HepG2 (cell line): ENCODE data around the gene GALNT17. TPM values are rescaled to one million over a fixed set of nuclear protein-coding genes. Genes with fewer than 3 reads are reported as not detected.

Experiments used
- ATAC-seq: fragments of 200-7000 bp; cut with Tn5 transposase; 3 replicates; pipeline ENCODE4 v1.9.1; 2020; ENCODE audit warnings: mild to moderate bottlenecking, moderate library complexity
- BruUV-seq: library from RNA; stranded (reverse); fragments of 400-500 nt; replicated peaks from 2 replicates; lab custom pipeline; 2021; lab: Mats Ljungman, UMichigan
- CTCF ChIA-PET: fragments of 300-600 bp; formaldehyde crosslinking; extraction: SDS; loops from one replicate; lab custom pipeline; 2021; ENCODE audit warnings: low total read pairs, inconsistent platforms, low intra/inter-chr PET ratio; lab: Yijun Ruan, JAX
- POLR2A ChIA-PET: fragments of 350-600 bp; sonication (Branson Sonifier 250); formaldehyde crosslinking; loops from one replicate; lab custom pipeline; 2020; ENCODE audit warnings: antibody characterized with exemption, inconsistent platforms; lab: Yijun Ruan, JAX
- DNase-seq: peaks from one replicate; pipeline ENCODE4 v3.0.0-alpha.2; 2015; ENCODE audit warnings: low spot score
- FAIRE-seq: peaks from 3 replicates; lab custom pipeline; 2011; peaks lifted over from hg19 to GRCh38; lab: Jason Lieb, UNC
- H2AFZ ChIP-seq: one replicate; pipeline ENCODE4 v1.6.1; 2011; ENCODE audit warnings: low read length, inconsistent platforms
- H3K27ac ChIP-seq: fragments of 300-600 bp; 3 replicates; pipeline ENCODE4 v1.8.0; 2011; ENCODE audit warnings: mixed run types, mild to moderate bottlenecking, mixed read lengths, low read length, inconsistent platforms; ENCODE audit not compliant: insufficient read depth; ENCODE audit errors: extremely low read length
- H3K27me3 ChIP-seq, 2 experiments: fragments of 200-600 bp in 1 of 2; 2 replicates in 1 of 2; 3 replicates in 1 of 2; pipeline versions ENCODE4 v1.6.0 to v1.8.0; 2011; ENCODE audit warnings: low read length in 2 of 2, mild to moderate bottlenecking in 2 of 2, moderate library complexity in 2 of 2, inconsistent platforms in 1 of 2; ENCODE audit not compliant: insufficient read depth in 2 of 2, control insufficient read depth in 1 of 2
- H3K36me3 ChIP-seq, 2 experiments: fragments of 200-600 bp in 1 of 2; replicated peaks in 1 of 2; 2 replicates in 1 of 2; 3 replicates in 1 of 2; pipeline versions ENCODE4 v1.5.1 to v1.8.0; 2011; ENCODE audit warnings: low read length in 2 of 2, inconsistent platforms in 1 of 2; ENCODE audit not compliant: insufficient read depth in 2 of 2, control insufficient read depth in 1 of 2
- H3K4me1 ChIP-seq: 2 replicates; pipeline ENCODE4 v1.5.1; 2012; ENCODE audit warnings: low read length, inconsistent platforms; ENCODE audit not compliant: insufficient read depth
- H3K4me2 ChIP-seq: 2 replicates; pipeline ENCODE4 v1.6.0; 2011; ENCODE audit warnings: low read depth, low read length, inconsistent platforms
- H3K4me3 ChIP-seq, 3 experiments: fragments of 200-600 bp in 1 of 3; sonication (generic), shearing (Covaris generic) in 1 of 3; replicated peaks in 1 of 3; 2 replicates each; pipeline ENCODE4 v1.5.1; 2011 to 2016; ENCODE audit warnings: low read length in 3 of 3, inconsistent platforms in 2 of 3, low read depth in 2 of 3, mild to moderate bottlenecking in 2 of 3, control low read depth in 1 of 3, mixed read lengths in 1 of 3; ENCODE audit not compliant: insufficient read depth in 1 of 3
- H3K79me2 ChIP-seq: one replicate; pipeline ENCODE4 v1.6.1; 2011; ENCODE audit warnings: low read length, inconsistent platforms; ENCODE audit not compliant: insufficient read depth
- H3K9ac ChIP-seq: 2 replicates; pipeline ENCODE4 v1.6.0; 2011; ENCODE audit warnings: mild to moderate bottlenecking, low read depth, low read length, inconsistent platforms; ENCODE audit not compliant: insufficient read depth
- H3K9me3 ChIP-seq: 2 replicates; pipeline ENCODE4 v1.5.1; 2012; ENCODE audit warnings: mild to moderate bottlenecking, low read length
- H4K20me1 ChIP-seq: 2 replicates; pipeline ENCODE4 v1.6.0; 2011; ENCODE audit warnings: inconsistent platforms, mild to moderate bottlenecking, low read length, moderate library complexity; ENCODE audit not compliant: insufficient read depth
- HMG20A ChIP-seq: IDR thresholded peaks from 2 replicates; pipeline ENCODE4 v1.6.1; 2016; ENCODE audit warnings: borderline replicate concordance
- HOXA9 ChIP-seq: sonication (generic); formaldehyde crosslinking; IDR thresholded peaks from 2 replicates; pipeline ENCODE4 v1.8.1; 2022; ENCODE audit warnings: missing genetic modification reagents, mild to moderate bottlenecking, moderate library complexity, borderline replicate concordance
- JUND ChIP-seq: sonication (generic); formaldehyde crosslinking; IDR thresholded peaks from 2 replicates; pipeline ENCODE4 v1.8.0; 2022; ENCODE audit warnings: mild to moderate bottlenecking, missing genetic modification reagents
- SMYD3 ChIP-seq: sonication (generic); formaldehyde crosslinking; IDR thresholded peaks from 2 replicates; pipeline ENCODE4 v1.8.1; 2023; ENCODE audit warnings: mild to moderate bottlenecking, missing genetic modification reagents
- ZBTB3 ChIP-seq: sonication (generic); formaldehyde crosslinking; IDR thresholded peaks from 2 replicates; pipeline ENCODE4 v1.4.0; 2020; ENCODE audit warnings: low read depth, mild to moderate bottlenecking, moderate library complexity, missing genetic modification reagents, borderline replicate concordance
- ZEB1 ChIP-seq: IDR thresholded peaks from 2 replicates; pipeline ENCODE4 v1.6.1; 2012; ENCODE audit warnings: mild to moderate bottlenecking, low read depth, inconsistent platforms; ENCODE audit not compliant: insufficient replicate concordance
- ZNF136 ChIP-seq: sonication (generic); formaldehyde crosslinking; IDR thresholded peaks from 2 replicates; pipeline ENCODE4 v1.8.1; 2022; ENCODE audit warnings: low read depth, mild to moderate bottlenecking, moderate library complexity, missing genetic modification reagents
- ZNF143 ChIP-seq: sonication (generic); formaldehyde crosslinking; IDR thresholded peaks from 2 replicates; pipeline ENCODE4 v1.4.0; 2020; ENCODE audit warnings: missing genetic modification reagents
- ZNF292 ChIP-seq: sonication (generic); formaldehyde crosslinking; IDR thresholded peaks from 2 replicates; pipeline ENCODE4 v1.8.1; 2022; ENCODE audit warnings: mild to moderate bottlenecking, low read depth, missing genetic modification reagents, borderline replicate concordance
- ZNF557 ChIP-seq: sonication (generic); formaldehyde crosslinking; IDR thresholded peaks from 2 replicates; pipeline ENCODE4 v1.4.0; 2020; ENCODE audit warnings: missing genetic modification reagents
- ZNF883 ChIP-seq: sonication (generic); formaldehyde crosslinking; IDR thresholded peaks from 2 replicates; pipeline ENCODE4 v1.5.1; 2020; ENCODE audit warnings: mild to moderate bottlenecking, missing genetic modification reagents; ENCODE audit errors: not compliant biosample characterization
- WGBS: methylation state at CpG from one replicate; pipeline ENCODE4 v1.1.6; 2017; ENCODE audit warnings: low lambda C conversion rate; 5-methylcytosine and 5-hydroxymethylcytosine counted together
- in situ Hi-C: cut with HindIII; loops from 2 replicates; pipeline ENCODE4 v1.10.0; 2017; ENCODE audit warnings: low pct_unique_long_range_greater_than_20kb; ENCODE audit not compliant: extremely low pct_ligation_motif_present
- intact Hi-C: fragments of 100-400 bp; cut with micrococcal nuclease; formaldehyde crosslinking; loops from one replicate; pipeline ENCODE4 v1.10.0; 2022; ENCODE audit not compliant: unreplicated experiment
- polyA plus RNA-seq, 8 experiments: library from polyadenylated mRNA; depleted of rRNA in 3 of 8; stranded (reverse) in 7 of 8; unstranded in 1 of 8; fragments of >200 nt; fragmentation: Illumina TruSeq in 4 of 8; extraction: Trizol in 4 of 8; gene quantifications; 2 replicates each; pipeline versions ENCODE4 v1.2.1 to v1.2.3, GENCODE V29; 2011 to 2016; ENCODE audit warnings: low read depth in 4 of 8, missing spikeins in 1 of 8, mixed read lengths in 1 of 8; ENCODE audit not compliant: insufficient read depth in 1 of 8
- total RNA-seq, 5 experiments: library from RNA; depleted of rRNA; stranded (reverse); fragments of >200 nt; fragmentation: Illumina TruSeq; extraction: Trizol; gene quantifications; 2 replicates each; pipeline ENCODE4 v1.2.3, GENCODE V29; 2016; ENCODE audit warnings: low read depth in 1 of 5
- TF ChIP-seq, protein P1 (sequence below): sonication (generic); formaldehyde crosslinking; IDR thresholded peaks from 2 replicates; pipeline ENCODE4 v1.4.0; 2020; ENCODE audit warnings: mild to moderate bottlenecking, low read depth, missing genetic modification reagents
- TF ChIP-seq, protein P2 (sequence below): IDR thresholded peaks from 2 replicates; pipeline ENCODE4 v1.6.1; 2016; ENCODE audit warnings: low read depth, control low read depth
- TF ChIP-seq, protein P3 (sequence below): fragments of 450-650 bp; IDR thresholded peaks from 2 replicates; pipeline ENCODE4 v1.6.1; 2017; ENCODE audit warnings: mild to moderate bottlenecking
- TF ChIP-seq, protein P4 (sequence below): conservative IDR thresholded peaks from 2 replicates; pipeline ENCODE4 v1.6.1; 2018; ENCODE audit warnings: missing genetic modification reagents

Gene GALNT17
- total and polyA plus RNA-seq, 2 of the 13 experiments (the other 11 are each of a cell fraction or from before 2014, with no cell fraction given), result not detected

DNA sequence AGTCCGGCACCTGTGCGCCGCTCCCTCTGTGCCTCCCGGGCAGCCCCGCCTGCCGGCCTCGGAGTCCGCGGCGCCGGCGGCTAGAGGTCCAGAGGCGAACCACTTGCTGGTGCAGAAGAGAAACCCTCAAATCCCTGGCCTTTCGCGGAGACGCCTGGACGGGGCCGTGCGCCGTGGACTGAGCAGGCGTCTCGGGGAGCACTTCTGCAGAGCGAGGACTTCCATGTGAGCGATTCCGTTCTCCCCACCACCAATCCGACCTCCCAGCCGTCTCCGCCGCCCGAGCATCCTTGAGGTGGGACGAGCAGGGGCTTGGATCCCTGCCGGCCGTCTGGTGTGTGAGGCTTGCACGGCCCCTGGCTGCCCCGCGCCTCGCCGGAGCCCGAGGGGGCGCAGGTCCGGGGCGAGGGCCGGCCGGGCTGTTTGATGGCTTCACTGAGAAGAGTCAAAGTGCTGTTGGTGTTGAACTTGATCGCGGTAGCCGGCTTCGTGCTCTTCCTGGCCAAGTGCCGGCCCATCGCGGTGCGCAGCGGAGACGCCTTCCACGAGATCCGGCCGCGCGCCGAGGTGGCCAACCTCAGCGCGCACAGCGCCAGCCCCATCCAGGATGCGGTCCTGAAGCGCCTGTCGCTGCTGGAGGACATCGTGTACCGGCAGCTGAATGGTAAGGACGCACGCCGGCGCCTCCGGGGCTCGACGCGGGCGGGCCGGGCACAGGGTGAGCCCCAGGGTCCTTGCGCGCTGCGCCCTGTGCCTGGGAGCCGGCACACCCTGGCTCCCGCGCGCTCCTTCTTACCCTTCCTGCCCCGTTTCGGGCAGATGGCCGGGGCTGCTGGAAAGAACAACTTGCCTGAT is 660 bp downstream of the GALNT17 start (continued):
- TF ChIP-seq ZNF557 (CRISPR knock-in tag) (no peak), SMYD3 (CRISPR knock-in tag) (no peak)

DNA sequence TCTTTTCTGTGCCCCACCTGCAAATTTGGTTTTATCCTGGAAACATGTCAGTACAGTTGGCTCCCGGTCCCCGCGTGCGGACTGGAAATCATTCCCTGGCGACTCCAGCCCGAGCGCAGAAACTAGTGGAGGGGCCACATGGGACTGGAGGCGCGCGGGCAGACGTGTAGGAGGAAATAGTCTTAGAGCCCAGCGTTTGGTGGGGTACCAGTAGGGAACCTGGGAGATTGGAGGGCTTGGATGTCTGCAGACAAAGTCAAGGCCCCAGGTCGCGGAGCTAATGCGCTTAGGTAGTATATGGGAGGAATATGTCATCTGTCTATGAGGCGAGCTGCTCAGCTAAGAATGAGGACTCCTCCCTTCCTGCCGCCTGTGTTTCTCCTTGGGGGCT is 1.3 kb downstream of the GALNT17 start:
- H3K27ac ChIP-seq, result no peak overlapping the region
- H3K36me3 ChIP-seq, result no peaks in the 10 kb centered on the region
- no peak for DNase-seq
- intact Hi-C loops (no loop called here), in situ Hi-C loops (no loop called here)
- no peaks in the 10 kb centered on the region for H4K20me1 ChIP-seq
- no peak for FAIRE-seq
- WGBS, result 33% methylated on average over 15 of the region's 17 CpGs
- TF ChIP-seq, protein P1, sequence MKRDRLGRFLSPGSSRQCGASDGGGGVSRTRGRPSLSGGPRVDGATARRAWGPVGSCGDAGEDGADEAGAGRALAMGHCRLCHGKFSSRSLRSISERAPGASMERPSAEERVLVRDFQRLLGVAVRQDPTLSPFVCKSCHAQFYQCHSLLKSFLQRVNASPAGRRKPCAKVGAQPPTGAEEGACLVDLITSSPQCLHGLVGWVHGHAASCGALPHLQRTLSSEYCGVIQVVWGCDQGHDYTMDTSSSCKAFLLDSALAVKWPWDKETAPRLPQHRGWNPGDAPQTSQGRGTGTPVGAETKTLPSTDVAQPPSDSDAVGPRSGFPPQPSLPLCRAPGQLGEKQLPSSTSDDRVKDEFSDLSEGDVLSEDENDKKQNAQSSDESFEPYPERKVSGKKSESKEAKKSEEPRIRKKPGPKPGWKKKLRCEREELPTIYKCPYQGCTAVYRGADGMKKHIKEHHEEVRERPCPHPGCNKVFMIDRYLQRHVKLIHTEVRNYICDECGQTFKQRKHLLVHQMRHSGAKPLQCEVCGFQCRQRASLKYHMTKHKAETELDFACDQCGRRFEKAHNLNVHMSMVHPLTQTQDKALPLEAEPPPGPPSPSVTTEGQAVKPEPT (CRISPR knock-in tag), result no peak
- TF ChIP-seq HMG20A (CRISPR knock-in tag) (no peak), ZNF292 (CRISPR knock-in tag) (no peak), ZEB1 (no peak), ZBTB3 (CRISPR knock-in tag) (no peak), JUND (no peak), ZNF883 (no peak), HOXA9 (CRISPR knock-in tag) (no peak), ZNF143 (CRISPR knock-in tag) (no peak), ZNF136 (no peak)
- TF ChIP-seq, protein P2, sequence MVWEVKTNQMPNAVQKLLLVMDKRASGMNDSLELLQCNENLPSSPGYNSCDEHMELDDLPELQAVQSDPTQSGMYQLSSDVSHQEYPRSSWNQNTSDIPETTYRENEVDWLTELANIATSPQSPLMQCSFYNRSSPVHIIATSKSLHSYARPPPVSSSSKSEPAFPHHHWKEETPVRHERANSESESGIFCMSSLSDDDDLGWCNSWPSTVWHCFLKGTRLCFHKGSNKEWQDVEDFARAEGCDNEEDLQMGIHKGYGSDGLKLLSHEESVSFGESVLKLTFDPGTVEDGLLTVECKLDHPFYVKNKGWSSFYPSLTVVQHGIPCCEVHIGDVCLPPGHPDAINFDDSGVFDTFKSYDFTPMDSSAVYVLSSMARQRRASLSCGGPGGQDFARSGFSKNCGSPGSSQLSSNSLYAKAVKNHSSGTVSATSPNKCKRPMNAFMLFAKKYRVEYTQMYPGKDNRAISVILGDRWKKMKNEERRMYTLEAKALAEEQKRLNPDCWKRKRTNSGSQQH, result no peak
- TF ChIP-seq, protein P3, sequence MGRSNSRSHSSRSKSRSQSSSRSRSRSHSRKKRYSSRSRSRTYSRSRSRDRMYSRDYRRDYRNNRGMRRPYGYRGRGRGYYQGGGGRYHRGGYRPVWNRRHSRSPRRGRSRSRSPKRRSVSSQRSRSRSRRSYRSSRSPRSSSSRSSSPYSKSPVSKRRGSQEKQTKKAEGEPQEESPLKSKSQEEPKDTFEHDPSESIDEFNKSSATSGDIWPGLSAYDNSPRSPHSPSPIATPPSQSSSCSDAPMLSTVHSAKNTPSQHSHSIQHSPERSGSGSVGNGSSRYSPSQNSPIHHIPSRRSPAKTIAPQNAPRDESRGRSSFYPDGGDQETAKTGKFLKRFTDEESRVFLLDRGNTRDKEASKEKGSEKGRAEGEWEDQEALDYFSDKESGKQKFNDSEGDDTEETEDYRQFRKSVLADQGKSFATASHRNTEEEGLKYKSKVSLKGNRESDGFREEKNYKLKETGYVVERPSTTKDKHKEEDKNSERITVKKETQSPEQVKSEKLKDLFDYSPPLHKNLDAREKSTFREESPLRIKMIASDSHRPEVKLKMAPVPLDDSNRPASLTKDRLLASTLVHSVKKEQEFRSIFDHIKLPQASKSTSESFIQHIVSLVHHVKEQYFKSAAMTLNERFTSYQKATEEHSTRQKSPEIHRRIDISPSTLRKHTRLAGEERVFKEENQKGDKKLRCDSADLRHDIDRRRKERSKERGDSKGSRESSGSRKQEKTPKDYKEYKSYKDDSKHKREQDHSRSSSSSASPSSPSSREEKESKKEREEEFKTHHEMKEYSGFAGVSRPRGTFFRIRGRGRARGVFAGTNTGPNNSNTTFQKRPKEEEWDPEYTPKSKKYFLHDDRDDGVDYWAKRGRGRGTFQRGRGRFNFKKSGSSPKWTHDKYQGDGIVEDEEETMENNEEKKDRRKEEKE, result no peak
- TF ChIP-seq, protein P4, sequence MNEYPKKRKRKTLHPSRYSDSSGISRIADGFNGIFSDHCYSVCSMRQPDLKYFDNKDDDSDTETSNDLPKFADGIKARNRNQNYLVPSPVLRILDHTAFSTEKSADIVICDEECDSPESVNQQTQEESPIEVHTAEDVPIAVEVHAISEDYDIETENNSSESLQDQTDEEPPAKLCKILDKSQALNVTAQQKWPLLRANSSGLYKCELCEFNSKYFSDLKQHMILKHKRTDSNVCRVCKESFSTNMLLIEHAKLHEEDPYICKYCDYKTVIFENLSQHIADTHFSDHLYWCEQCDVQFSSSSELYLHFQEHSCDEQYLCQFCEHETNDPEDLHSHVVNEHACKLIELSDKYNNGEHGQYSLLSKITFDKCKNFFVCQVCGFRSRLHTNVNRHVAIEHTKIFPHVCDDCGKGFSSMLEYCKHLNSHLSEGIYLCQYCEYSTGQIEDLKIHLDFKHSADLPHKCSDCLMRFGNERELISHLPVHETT (CRISPR knock-in tag), result no peak
- ChIA-PET CTCF (no interaction called here), POLR2A (no interaction called here)
- no peak overlapping the region for H3K4me2 ChIP-seq
- no peaks in the 10 kb centered on the region for H3K79me2 ChIP-seq
- H3K9ac ChIP-seq, result no peak overlapping the region
- H3K27me3 ChIP-seq, result peaks cover 0 to 16% of the 10 kb centered on the region in 2 experiments; a peak in 2 of 5 replicates
- no peak overlapping the region for H2AFZ ChIP-seq
- no peaks in the 10 kb centered on the region for H3K4me1 ChIP-seq
- ATAC-seq, result no peak
- no peaks in the 10 kb centered on the region for H3K9me3 ChIP-seq
- BruUV-seq, result no TSS peak
- no peak overlapping the region for H3K4me3 ChIP-seq
